ENCODE data around the gene MALL.
"Not testable (repeated sequence)": the region's sequence is repeated elsewhere in the genome, so short reads cannot be mapped to it uniquely, and the experiment has no call there.

MALL gene

GRCh38 chr2:110116033-110116710 is 550 bp upstream of the MALL start:
- Histone ChIP-seq H4K20me1 (ENCODE audit: insufficient read depth, low read length) (no peaks in the 10 kb centered on the region), H3K27ac (ENCODE audit: low read length) (no peak overlapping the region), H3K4me3 (ENCODE audit: low read length) (no peak overlapping the region), H3K4me1 (ENCODE audit: low read length) (no peaks in the 10 kb centered on the region), H3K9me3 (ENCODE audit: insufficient read depth, low read length) (no peaks in the 10 kb centered on the region), H3K27me3 (ENCODE audit: low read depth, low read length) (peaks cover 4% of the 10 kb centered on the region; the same call in 1 of the 2 replicates), H2AFZ (ENCODE audit: low read depth, low read length) (no peak overlapping the region), H3K9ac (ENCODE audit: low read length) (no peak overlapping the region), H3K79me2 (ENCODE audit: low read length) (no peaks in the 10 kb centered on the region), H3K4me2 (ENCODE audit: low read length) (no peak overlapping the region), H3K36me3 (replicated peaks; ENCODE audit: low read depth, low read length) (no peaks in the 10 kb centered on the region)
- no peak for TF ChIP-seq EZH2phosphoT487 (IDR thresholded peaks at IDR 0.05; ENCODE audit: low read depth)

- H3K4me1 ChIP-seq (ENCODE audit: low read length): no peaks in the 10 kb centered on the region
- peaks cover 4% of the 10 kb centered on the region; the same call in 1 of the 2 replicates for H3K27me3 ChIP-seq (ENCODE audit: low read depth, low read length)
- no peak for TF ChIP-seq CTCF (IDR thresholded peaks at IDR 0.05; ENCODE audit: low read depth, low read length)
- TF ChIP-seq EZH2phosphoT487 (IDR thresholded peaks at IDR 0.05; ENCODE audit: low read depth): no peak
- no peaks in the 10 kb centered on the region for H3K9me3 ChIP-seq (ENCODE audit: insufficient read depth, low read length)
- H2AFZ ChIP-seq (ENCODE audit: low read depth, low read length): no peak overlapping the region
- no peak overlapping the region for H3K9ac ChIP-seq (ENCODE audit: low read length)
- no peaks in the 10 kb centered on the region for H3K79me2 ChIP-seq (ENCODE audit: low read length)
- no peaks in the 10 kb centered on the region for H4K20me1 ChIP-seq (ENCODE audit: insufficient read depth, low read length)
- no peak overlapping the region for H3K4me2 ChIP-seq (ENCODE audit: low read length)
- H3K4me3 ChIP-seq (ENCODE audit: low read length): no peak overlapping the region
- H3K27ac ChIP-seq (ENCODE audit: low read length): no peak overlapping the region
- H3K36me3 ChIP-seq (replicated peaks; ENCODE audit: low read depth, low read length): no peaks in the 10 kb centered on the region
Observed at GRCh38 chr2:110114831-110115255, 779 bp downstream of the MALL start.

GRCh38 chr2:110113961-110114591 is 1.5 kb downstream of the MALL start:
- no peaks in the 10 kb centered on the region for H3K36me3 ChIP-seq (replicated peaks; ENCODE audit: low read depth, low read length)
- H3K9me3 ChIP-seq (ENCODE audit: insufficient read depth, low read length): no peaks in the 10 kb centered on the region
- H2AFZ ChIP-seq (ENCODE audit: low read depth, low read length): no peak overlapping the region
- H3K4me3 ChIP-seq (ENCODE audit: low read length): no peak overlapping the region
- TF ChIP-seq CTCF (IDR thresholded peaks at IDR 0.05; ENCODE audit: low read depth, low read length) (no peak), EZH2phosphoT487 (IDR thresholded peaks at IDR 0.05; ENCODE audit: low read depth) (no peak)
- peaks cover 4% of the 10 kb centered on the region; the same call in 1 of the 2 replicates for H3K27me3 ChIP-seq (ENCODE audit: low read depth, low read length)
- H3K27ac ChIP-seq (ENCODE audit: low read length): no peak overlapping the region
- H4K20me1 ChIP-seq (ENCODE audit: insufficient read depth, low read length): no peaks in the 10 kb centered on the region
- H3K9ac ChIP-seq (ENCODE audit: low read length): no peak overlapping the region
- no peaks in the 10 kb centered on the region for H3K4me1 ChIP-seq (ENCODE audit: low read length)
- H3K4me2 ChIP-seq (ENCODE audit: low read length): no peak overlapping the region
- no peaks in the 10 kb centered on the region for H3K79me2 ChIP-seq (ENCODE audit: low read length)

GRCh38 chr2:110108291-110108690 is 7.3 kb downstream of the MALL start:
- not testable (repeated sequence) for H3K79me2 ChIP-seq (ENCODE audit: low read length); H4K20me1 ChIP-seq (ENCODE audit: insufficient read depth, low read length); H3K9ac ChIP-seq (ENCODE audit: low read length); H2AFZ ChIP-seq (ENCODE audit: low read depth, low read length); H3K9me3 ChIP-seq (ENCODE audit: insufficient read depth, low read length); H3K4me3 ChIP-seq (ENCODE audit: low read length); H3K27me3 ChIP-seq (ENCODE audit: low read depth, low read length); H3K27ac ChIP-seq (ENCODE audit: low read length); H3K36me3 ChIP-seq (replicated peaks; ENCODE audit: low read depth, low read length); H3K4me1 ChIP-seq (ENCODE audit: low read length); H3K4me2 ChIP-seq (ENCODE audit: low read length)

All from OCI-LY3 (cell line).